ENCODE data around the gene RAVER1.

DNA sequence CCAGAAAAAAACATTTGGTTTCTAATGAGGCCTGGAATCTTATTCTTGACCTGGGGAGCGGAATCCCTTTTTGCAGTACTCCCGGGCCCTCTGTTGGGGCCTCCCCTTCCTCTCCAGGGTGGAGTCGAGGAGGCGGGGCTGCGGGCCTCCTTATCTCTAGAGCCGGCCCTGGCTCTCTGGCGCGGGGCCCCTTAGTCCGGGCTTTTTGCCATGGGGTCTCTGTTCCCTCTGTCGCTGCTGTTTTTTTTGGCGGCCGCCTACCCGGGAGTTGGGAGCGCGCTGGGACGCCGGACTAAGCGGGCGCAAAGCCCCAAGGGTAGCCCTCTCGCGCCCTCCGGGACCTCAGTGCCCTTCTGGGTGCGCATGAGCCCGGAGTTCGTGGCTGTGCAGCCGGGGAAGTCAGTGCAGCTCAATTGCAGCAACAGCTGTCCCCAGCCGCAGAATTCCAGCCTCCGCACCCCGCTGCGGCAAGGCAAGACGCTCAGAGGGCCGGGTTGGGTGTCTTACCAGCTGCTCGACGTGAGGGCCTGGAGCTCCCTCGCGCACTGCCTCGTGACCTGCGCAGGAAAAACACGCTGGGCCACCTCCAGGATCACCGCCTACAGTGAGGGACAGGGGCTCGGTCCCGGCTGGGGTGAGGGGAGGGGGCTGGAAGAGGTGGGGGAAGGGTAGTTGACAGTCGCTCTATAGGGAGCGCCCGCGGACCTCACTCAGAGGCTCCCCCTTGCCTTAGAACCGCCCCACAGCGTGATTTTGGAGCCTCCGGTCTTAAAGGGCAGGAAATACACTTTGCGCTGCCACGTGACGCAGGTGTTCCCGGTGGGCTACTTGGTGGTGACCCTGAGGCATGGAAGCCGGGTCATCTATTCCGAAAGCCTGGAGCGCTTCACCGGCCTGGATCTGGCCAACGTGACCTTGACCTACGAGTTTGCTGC is 46.3 kb downstream of the RAVER1 start, which contains the start of gene ICAM4:
- TF ChIP-seq POLR2AphosphoS5 (IDR thresholded peaks at IDR 0.05) (no peak), POLR2A (IDR thresholded peaks at IDR 0.05) (no peak)
